ENCODE data around the gene VSIG10L2. TPM values are rescaled to one million over a fixed set of nuclear protein-coding genes. Genes with fewer than 3 reads are reported as not detected.

Gene VSIG10L2
- total RNA-seq, 1 donor: not detected

DNA sequence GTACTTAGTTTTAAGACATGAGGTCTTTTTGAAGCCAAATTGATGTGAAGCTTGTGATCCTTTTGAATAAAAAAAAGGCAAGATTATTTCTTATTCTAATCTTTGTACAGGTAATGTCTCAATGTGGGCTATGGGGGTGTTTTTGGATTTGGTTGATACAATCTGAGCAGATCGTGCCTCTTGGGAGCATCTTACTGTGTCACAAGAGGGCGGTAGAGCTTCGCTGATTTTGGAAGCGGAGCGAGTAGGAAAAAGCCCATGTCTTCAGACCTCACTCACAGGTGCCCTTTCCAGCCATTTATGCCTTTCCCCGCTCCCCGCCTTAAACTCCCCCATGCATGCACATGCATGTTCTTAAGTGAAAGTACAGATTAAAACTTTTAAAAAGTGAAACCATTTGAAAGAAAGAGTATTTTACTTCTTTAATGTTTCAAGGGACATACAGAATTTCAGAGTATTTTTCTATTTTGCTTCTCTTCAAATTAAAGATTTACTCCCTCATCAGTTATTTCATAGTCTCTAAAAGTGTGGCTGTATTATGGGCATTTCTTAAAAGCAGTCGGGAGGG lies 22.7 kb upstream of the VSIG10L2 start:
- TF ChIP-seq, protein P1, sequence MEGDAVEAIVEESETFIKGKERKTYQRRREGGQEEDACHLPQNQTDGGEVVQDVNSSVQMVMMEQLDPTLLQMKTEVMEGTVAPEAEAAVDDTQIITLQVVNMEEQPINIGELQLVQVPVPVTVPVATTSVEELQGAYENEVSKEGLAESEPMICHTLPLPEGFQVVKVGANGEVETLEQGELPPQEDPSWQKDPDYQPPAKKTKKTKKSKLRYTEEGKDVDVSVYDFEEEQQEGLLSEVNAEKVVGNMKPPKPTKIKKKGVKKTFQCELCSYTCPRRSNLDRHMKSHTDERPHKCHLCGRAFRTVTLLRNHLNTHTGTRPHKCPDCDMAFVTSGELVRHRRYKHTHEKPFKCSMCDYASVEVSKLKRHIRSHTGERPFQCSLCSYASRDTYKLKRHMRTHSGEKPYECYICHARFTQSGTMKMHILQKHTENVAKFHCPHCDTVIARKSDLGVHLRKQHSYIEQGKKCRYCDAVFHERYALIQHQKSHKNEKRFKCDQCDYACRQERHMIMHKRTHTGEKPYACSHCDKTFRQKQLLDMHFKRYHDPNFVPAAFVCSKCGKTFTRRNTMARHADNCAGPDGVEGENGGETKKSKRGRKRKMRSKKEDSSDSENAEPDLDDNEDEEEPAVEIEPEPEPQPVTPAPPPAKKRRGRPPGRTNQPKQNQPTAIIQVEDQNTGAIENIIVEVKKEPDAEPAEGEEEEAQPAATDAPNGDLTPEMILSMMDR (IDR thresholded peaks at IDR 0.05; ENCODE audit: insufficient read depth, low read length): peak; percentile 89
- DNase-seq (ENCODE audit: low read depth): peak; percentile 84
- no peak overlapping the region for H3K4me3 ChIP-seq (ENCODE audit: low read depth, low read length)

DNA sequence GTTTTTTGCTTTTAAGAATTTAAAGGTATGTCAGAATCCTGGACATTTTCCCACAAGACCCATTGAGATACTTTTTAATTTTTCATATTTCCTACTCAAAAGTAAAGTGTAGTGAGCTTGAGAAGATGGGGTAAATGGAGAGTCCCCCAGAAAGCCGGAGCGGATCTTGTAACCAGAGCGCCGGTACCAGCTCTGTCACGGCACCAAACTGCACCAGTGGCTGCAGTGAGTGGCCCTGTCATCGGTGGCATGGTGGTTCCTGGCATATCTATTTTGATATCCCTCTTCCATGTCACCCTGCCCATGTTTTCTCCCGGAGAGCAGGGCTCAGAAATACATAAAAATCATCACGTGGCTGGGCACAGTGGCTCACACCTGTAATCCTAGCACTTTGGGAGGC lies 22.2 kb upstream of the VSIG10L2 start:
- TF ChIP-seq, protein P1 (IDR thresholded peaks at IDR 0.05; ENCODE audit: insufficient read depth, low read length): no peak
- DNase-seq (ENCODE audit: low read depth): no peak
- no peak overlapping the region for H3K4me3 ChIP-seq (ENCODE audit: low read depth, low read length)

DNA sequence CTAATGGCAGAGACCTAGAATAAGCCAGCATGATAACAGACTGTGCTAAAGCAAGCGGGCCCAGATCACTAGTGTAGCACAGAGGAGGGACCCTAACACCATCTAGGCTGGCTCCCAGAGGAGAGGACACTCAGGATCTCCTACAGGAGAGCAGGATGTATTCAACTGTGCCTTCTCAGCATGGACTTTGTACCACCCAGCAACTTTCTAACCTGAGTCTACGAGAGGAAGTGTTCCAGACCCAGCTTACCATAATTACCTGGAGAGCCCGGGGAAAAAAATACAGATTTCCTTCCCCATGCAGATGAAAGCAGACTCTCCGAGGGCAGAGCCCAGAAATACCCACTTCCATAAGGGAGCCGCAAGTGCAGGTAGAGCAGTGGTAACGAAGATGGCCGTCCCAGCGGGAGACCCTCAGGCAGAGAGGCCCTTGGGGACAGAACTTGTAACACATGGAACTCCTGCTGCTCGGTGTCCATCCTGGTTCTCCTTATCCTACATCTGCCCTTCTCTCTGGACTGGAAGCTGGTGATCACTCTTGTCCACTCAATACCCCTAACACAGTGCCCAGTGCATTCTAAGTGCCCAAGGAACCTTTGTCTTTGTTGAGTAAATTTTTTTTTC lies 21.3 kb upstream of the VSIG10L2 start:
- TF ChIP-seq, protein P1 (IDR thresholded peaks at IDR 0.05; ENCODE audit: insufficient read depth, low read length): no peak
- no peak for DNase-seq (ENCODE audit: low read depth)
- H3K4me3 ChIP-seq (ENCODE audit: low read depth, low read length): no peak overlapping the region

DNA sequence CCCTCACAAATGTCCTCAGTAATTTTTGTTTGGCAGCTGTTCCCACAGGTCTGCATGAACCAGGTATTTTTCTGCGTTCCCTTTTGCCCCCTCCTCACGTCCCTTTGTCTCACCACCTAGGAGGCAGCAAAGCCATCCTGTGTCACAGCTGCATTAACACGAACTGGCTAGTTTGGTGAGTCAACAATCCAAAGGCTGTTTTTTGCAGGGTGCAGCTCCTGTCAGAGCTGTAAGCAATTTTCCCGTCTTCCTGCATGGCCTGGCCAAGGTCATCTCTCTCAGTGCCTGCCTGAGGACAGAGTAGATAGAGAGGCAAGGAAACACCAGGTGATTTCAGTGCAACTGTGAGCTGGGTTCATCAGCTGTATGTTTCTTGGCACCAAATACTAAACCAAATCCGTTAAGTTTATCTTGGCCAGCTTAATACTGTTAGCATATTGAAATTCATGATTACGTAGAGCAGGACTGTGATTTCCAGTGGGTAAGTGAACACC lies 20.6 kb upstream of the VSIG10L2 start:
- DNase-seq (ENCODE audit: low read depth): no peak
- H3K4me3 ChIP-seq (ENCODE audit: low read depth, low read length): no peak overlapping the region
- TF ChIP-seq, protein P1 (IDR thresholded peaks at IDR 0.05; ENCODE audit: insufficient read depth, low read length): no peak

DNA sequence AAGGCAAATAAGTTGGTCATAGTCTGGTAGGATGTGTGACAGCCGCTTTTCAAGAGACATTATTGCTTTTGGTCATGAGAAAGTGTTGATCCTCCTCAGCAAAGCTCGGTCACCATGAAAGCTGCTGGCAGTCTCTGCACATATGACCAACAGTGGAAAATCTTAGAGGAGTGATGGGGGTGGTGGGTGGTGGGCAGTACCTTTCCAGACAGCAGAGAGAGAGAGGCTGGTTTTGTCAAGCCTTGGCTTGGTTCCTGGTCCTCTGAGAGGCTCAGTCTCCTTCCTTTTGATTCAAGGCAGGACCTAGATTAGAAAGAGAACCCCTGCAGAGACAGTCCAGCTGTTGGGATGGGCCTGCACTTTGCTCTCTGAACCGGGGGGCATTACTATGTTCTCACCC lies 20.0 kb upstream of the VSIG10L2 start:
- TF ChIP-seq, protein P1 (IDR thresholded peaks at IDR 0.05; ENCODE audit: insufficient read depth, low read length): no peak
- DNase-seq (ENCODE audit: low read depth): no peak
- no peak overlapping the region for H3K4me3 ChIP-seq (ENCODE audit: low read depth, low read length)

DNA sequence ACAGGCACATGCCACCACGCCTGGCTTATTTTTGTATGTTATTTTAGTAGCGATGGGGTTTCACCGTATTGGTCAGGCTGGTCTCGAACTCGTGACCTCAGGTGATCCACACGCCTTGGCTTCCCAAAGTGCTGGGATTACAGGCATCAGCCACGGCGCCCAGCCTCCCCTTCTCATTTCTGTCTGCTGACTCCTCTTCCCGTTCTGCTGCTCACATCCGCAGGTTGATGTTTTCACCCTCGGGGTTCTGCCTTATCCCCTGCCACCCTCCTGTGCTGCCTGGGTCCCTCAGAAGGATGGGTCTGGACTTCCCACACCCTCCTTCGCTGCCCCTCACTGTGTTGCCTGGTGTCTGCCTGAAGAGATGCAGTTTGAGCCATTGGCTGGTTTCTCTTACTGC lies 19.2 kb upstream of the VSIG10L2 start:
- DNase-seq (ENCODE audit: low read depth): no peak
- TF ChIP-seq, protein P1 (IDR thresholded peaks at IDR 0.05; ENCODE audit: insufficient read depth, low read length): no peak
- H3K4me3 ChIP-seq (ENCODE audit: low read depth, low read length): no peak overlapping the region
